Fibroblast of pulmonary artery (primary cell): ENCODE data around the gene KCNMA1.

Experiments
- DNase-seq: peaks from one replicate; pipeline ENCODE4 v3.0.0-alpha.2; 2010; ENCODE audit warnings: low read depth
- H3K4me3 ChIP-seq: replicated peaks from 2 replicates; pipeline ENCODE4 v1.5.1; 2011; ENCODE audit warnings: low read depth, mild to moderate bottlenecking, control low read depth, low read length, moderate library complexity
- TF ChIP-seq, protein P1 (sequence below): IDR thresholded peaks from 2 replicates; pipeline ENCODE4 v1.5.1; 2011; ENCODE audit warnings: mild to moderate bottlenecking, control low read depth, low read length, inconsistent platforms; ENCODE audit errors: missing control alignments

Gene KCNMA1

DNA sequence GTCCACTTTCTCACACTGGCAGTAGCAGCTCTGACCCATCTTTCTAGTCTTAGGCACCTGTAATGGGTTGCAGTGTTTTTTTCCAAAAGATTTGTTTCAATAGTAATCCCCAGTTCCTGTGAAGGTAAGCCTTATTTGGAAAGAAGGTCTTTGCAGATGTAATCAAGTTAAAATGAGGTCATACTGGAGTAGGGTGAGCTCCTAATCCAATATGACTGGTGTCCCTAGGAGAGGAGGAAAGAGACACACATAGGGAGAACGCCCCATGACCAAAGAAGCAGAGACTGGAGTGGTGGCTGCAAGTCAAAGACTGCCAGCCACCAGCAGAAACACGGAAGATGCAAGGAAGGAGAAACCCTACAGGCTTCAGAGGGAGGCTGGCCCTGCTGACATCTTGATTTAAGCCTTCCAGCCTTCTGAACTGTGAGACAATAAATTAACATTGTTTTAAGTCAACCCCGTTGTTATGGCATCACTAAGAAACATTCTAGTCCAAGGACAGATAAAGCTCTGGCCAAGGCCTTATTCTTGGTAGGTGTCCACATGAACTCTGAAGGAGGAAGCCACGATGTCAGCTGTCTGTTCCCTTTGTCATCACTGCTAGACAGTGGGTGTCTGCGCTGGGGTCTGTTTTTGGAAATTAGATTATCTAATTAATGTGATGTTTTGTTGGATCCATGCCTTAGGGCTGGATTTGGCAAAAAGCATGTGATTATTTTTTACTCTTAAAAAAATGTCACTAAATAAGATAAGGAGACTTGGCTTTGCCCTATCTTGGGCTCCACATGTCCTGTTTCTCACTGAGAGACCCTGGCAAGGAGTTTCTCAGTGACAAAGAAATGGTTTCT is 214.9 kb downstream of the KCNMA1 start:
- TF ChIP-seq, protein P1, sequence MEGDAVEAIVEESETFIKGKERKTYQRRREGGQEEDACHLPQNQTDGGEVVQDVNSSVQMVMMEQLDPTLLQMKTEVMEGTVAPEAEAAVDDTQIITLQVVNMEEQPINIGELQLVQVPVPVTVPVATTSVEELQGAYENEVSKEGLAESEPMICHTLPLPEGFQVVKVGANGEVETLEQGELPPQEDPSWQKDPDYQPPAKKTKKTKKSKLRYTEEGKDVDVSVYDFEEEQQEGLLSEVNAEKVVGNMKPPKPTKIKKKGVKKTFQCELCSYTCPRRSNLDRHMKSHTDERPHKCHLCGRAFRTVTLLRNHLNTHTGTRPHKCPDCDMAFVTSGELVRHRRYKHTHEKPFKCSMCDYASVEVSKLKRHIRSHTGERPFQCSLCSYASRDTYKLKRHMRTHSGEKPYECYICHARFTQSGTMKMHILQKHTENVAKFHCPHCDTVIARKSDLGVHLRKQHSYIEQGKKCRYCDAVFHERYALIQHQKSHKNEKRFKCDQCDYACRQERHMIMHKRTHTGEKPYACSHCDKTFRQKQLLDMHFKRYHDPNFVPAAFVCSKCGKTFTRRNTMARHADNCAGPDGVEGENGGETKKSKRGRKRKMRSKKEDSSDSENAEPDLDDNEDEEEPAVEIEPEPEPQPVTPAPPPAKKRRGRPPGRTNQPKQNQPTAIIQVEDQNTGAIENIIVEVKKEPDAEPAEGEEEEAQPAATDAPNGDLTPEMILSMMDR, result no peak
- no peak overlapping the region for H3K4me3 ChIP-seq
- peak; percentile 38 for DNase-seq

DNA sequence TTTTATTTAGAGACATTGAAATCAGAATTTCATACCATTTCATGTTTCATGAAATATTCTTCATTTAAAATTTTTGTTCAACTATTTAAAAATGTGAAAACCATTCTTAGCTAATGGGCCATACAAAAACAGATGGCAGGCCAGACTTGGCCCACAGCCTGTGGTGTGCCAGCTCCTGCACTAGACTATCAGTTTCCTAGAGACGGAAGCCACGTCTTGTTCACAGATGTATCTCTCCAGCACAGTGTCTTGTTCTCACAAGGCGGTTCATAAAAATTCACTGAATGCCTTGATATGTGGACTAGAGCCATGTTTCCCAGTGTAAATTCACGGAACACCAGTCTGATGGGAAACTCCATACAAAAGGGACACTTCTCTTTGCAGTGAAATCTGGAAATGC is 216.0 kb downstream of the KCNMA1 start:
- TF ChIP-seq, protein P1, result no peak
- no peak overlapping the region for H3K4me3 ChIP-seq
- no peak for DNase-seq

DNA sequence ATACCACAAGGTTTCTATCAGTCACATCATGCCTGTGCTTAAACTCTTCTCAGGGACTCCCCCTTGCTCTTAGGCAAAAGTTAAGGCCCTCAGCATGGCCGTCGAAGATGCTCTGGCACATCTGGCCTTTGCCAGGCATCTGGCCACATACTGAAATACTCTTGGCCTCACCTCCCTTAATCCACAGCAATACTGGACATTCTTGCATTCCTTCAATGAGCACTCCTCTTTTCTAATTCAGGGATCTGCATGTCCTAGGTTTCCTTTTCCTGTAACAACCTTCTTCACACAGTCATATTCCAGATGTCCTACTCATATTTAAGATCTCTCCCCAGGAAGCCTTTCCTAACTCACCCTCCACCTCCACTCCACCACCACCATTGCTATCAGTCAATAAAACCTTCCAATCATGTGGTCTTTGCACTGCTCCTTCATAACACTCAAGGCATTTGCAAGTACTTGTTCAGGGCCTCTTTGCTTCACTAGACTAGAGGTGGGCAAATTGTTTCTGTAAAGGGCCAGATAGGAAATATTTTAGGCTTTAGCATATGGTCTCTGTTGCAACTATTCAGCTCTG is 216.6 kb downstream of the KCNMA1 start:
- TF ChIP-seq, protein P1, result no peak
- DNase-seq, result no peak
- no peak overlapping the region for H3K4me3 ChIP-seq

DNA sequence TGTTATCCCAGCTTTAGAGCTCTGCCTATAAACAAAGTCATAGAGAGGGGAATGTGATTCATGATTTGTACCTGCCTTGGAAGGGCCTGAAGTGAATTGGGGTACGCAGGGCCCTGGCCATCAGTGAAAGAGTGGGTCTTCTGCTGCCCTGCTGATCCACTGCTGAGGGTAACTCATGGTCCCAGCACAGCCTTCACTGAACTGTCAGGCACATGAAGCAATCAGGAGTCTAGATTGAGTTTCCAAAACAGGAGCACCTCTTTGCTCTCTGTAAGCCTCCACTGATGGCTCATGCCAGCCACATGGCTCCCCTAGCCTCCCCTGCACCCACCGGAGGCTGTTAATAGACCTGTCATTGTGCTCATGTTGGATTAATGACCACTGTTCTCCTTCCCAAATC is 217.6 kb downstream of the KCNMA1 start:
- no peak for DNase-seq
- TF ChIP-seq, protein P1, result no peak

DNA sequence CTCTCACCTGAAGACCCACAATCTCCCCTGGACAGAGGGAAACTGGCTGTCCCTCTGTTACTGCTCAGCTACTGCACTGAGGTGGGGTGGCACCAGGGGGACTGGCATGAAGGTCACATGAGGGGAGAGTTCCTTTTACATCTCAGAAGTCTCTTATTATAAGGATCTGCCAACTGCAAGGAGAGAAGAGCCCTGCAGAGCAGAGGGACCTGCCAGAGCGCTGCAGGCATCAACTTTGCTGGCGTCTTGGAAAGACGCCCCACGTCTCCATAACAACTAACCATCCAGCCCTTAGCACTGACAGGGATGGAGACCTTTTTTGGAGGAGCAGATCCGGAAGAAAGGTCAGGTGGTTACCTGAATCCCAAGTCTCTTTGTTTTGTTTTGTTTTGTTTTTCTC is 218.6 kb downstream of the KCNMA1 start:
- TF ChIP-seq, protein P1, result no peak
- H3K4me3 ChIP-seq, result no peak overlapping the region
- DNase-seq, result no peak

More for the DNA sequence above, 217.6 kb downstream of the KCNMA1 start:
- no peak overlapping the region for H3K4me3 ChIP-seq

DNA sequence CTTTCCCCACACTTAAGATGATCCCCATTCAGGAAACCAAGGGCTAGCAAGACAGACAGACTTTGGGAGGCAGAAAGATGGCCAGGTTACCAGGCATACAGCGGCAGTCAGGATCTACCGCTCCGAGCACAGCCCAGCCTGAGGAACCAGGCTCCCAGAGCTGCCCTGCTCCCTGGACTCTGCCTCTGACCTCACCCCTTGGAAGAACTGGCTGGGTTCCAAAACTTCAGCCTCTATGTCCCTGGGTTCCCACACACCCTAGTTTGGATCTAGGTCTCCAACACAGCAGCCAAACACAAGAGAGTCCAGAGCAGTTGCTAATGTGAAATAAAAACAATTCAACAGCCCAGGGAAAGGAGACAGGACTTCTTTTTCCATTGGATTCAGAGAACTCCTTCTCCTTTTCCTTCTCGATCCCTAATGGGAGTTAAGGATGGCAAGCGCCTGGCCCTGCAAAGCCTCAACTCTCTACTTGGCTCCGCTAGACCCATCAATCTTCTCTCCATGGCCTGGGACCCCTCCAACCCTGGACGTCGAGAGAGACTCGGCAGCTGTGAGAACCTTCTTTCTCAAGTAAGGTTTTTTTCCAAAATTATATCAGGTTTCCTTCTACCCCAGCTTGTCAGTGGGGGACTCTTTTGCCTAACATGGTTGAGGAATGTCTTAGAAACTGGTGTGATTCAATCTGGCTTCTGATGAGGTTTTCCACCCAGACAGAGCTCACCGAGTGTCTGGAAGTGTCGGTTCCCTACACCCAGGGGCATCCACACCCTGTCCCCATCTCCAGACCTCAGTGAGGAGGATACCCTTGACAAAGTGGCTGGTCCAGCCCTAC is 219.6 kb downstream of the KCNMA1 start:
- no peak for DNase-seq
- TF ChIP-seq, protein P1, result no peak
- no peak overlapping the region for H3K4me3 ChIP-seq
